Liver (tissue), 3 donors: ENCODE measurements around the gene SCN3A.

Experiments
- CTCF ChIP-seq: fragments of 150-350 bp; IDR thresholded peaks from 2 replicates; pipeline ENCODE4 v1.5.1; 2017; ENCODE audit warnings: improper control_type of control experiment, low read depth, low read length; ENCODE audit not compliant: missing input control
- EGR1 ChIP-seq, 2 donors: IDR thresholded peaks; 2 replicates each; pipeline ENCODE4 v1.6.1; 2016 to 2018; ENCODE audit warnings: antibody characterized with exemption in 2 of 2, low read depth in 2 of 2
- FOXA1 ChIP-seq: IDR thresholded peaks from 2 replicates; pipeline ENCODE4 v1.6.1; 2016; ENCODE audit warnings: antibody characterized with exemption
- GABPA ChIP-seq, 2 donors: IDR thresholded peaks in 1 of 2; conservative IDR thresholded peaks in 1 of 2; 2 replicates each; pipeline ENCODE4 v1.6.1; 2016; ENCODE audit warnings: antibody characterized with exemption in 2 of 2, mild to moderate bottlenecking in 1 of 2, moderate library complexity in 1 of 2
- HNF4A ChIP-seq, 2 donors: conservative IDR thresholded peaks; 2 replicates each; pipeline ENCODE4 v1.6.1; 2016; ENCODE audit warnings: antibody characterized with exemption in 2 of 2, mild to moderate bottlenecking in 2 of 2
- HNF4G ChIP-seq: IDR thresholded peaks from 2 replicates; pipeline ENCODE4 v1.6.1; 2016; ENCODE audit warnings: antibody characterized with exemption
- JUND ChIP-seq, 2 donors: IDR thresholded peaks; 2 replicates each; pipeline ENCODE4 v1.6.1; 2016; ENCODE audit warnings: antibody characterized with exemption in 2 of 2
- RAD21 ChIP-seq, 2 donors: IDR thresholded peaks; 2 replicates each; pipeline ENCODE4 v1.6.1; 2016; ENCODE audit warnings: antibody characterized with exemption in 2 of 2, mild to moderate bottlenecking in 2 of 2
- SP1 ChIP-seq: IDR thresholded peaks from 2 replicates; pipeline ENCODE4 v1.6.1; 2018; ENCODE audit warnings: antibody characterized with exemption, mild to moderate bottlenecking
- TAF1 ChIP-seq: conservative IDR thresholded peaks from 2 replicates; pipeline ENCODE4 v1.6.1; 2016; ENCODE audit warnings: antibody characterized with exemption, mild to moderate bottlenecking
- YY1 ChIP-seq: IDR thresholded peaks from 2 replicates; pipeline ENCODE4 v1.6.1; 2016; ENCODE audit warnings: antibody characterized with exemption, mild to moderate bottlenecking
- TF ChIP-seq, protein P1 (sequence below): IDR thresholded peaks from 2 replicates; pipeline ENCODE4 v1.6.1; 2016; ENCODE audit warnings: antibody characterized with exemption, mild to moderate bottlenecking
- TF ChIP-seq, protein P2 (sequence below): IDR thresholded peaks from 2 replicates; pipeline ENCODE4 v1.6.1; 2016; ENCODE audit warnings: antibody characterized with exemption
- donor health status: healthy.
- donor health status: healthy.

- TF ChIP-seq FOXA1 (no peak), CTCF (peak; percentile 72), SP1 (no peak), EGR1 (IDR thresholded peaks at IDR 0.05; ENCODE audit: low read depth in 2 of 2) (no peak), TAF1 (no peak), HNF4G (no peak), GABPA (IDR thresholded peaks at IDR 0.05 in 1 of 2, conservative IDR thresholded peaks at IDR 0.05 in 1 of 2) (no peak), RAD21 (IDR thresholded peaks at IDR 0.05) (peak; percentile 88 to 91), JUND (IDR thresholded peaks at IDR 0.05) (no peak), YY1 (no peak), HNF4A (conservative IDR thresholded peaks at IDR 0.05) (no peak)
- TF ChIP-seq, protein P1, sequence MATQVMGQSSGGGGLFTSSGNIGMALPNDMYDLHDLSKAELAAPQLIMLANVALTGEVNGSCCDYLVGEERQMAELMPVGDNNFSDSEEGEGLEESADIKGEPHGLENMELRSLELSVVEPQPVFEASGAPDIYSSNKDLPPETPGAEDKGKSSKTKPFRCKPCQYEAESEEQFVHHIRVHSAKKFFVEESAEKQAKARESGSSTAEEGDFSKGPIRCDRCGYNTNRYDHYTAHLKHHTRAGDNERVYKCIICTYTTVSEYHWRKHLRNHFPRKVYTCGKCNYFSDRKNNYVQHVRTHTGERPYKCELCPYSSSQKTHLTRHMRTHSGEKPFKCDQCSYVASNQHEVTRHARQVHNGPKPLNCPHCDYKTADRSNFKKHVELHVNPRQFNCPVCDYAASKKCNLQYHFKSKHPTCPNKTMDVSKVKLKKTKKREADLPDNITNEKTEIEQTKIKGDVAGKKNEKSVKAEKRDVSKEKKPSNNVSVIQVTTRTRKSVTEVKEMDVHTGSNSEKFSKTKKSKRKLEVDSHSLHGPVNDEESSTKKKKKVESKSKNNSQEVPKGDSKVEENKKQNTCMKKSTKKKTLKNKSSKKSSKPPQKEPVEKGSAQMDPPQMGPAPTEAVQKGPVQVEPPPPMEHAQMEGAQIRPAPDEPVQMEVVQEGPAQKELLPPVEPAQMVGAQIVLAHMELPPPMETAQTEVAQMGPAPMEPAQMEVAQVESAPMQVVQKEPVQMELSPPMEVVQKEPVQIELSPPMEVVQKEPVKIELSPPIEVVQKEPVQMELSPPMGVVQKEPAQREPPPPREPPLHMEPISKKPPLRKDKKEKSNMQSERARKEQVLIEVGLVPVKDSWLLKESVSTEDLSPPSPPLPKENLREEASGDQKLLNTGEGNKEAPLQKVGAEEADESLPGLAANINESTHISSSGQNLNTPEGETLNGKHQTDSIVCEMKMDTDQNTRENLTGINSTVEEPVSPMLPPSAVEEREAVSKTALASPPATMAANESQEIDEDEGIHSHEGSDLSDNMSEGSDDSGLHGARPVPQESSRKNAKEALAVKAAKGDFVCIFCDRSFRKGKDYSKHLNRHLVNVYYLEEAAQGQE, result no peak
- TF ChIP-seq, protein P2, sequence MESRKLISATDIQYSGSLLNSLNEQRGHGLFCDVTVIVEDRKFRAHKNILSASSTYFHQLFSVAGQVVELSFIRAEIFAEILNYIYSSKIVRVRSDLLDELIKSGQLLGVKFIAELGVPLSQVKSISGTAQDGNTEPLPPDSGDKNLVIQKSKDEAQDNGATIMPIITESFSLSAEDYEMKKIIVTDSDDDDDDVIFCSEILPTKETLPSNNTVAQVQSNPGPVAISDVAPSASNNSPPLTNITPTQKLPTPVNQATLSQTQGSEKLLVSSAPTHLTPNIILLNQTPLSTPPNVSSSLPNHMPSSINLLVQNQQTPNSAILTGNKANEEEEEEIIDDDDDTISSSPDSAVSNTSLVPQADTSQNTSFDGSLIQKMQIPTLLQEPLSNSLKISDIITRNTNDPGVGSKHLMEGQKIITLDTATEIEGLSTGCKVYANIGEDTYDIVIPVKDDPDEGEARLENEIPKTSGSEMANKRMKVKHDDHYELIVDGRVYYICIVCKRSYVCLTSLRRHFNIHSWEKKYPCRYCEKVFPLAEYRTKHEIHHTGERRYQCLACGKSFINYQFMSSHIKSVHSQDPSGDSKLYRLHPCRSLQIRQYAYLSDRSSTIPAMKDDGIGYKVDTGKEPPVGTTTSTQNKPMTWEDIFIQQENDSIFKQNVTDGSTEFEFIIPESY, result no peak
Observed at GRCh38 chr2:165203689-165204559, at the start of gene SCN3A.
